Head of caudate nucleus (tissue), 42 donors: Measurements from ENCODE around the gene MMEL1.

Experiments used
- DNase-seq, 42 donors: peaks; one replicate each; pipeline versions ENCODE4 v3.0.0 to v3.0.0-alpha.2; 2020 to 2021; ENCODE audit warnings: mixed read lengths in 7 of 42
- intact Hi-C: fragments of 100-400 bp; cut with DNase I; formaldehyde crosslinking; loops from one replicate; pipeline ENCODE4 v1.15.0; 2022

Gene MMEL1

GRCh38 chr1:2609319-2610035 is 23.3 kb downstream of the MMEL1 start:
- DNase-seq, result peak in 5 of 42 donors; percentile 1 to 25 (median 10)
- intact Hi-C loops, result no loop called here

- intact Hi-C loops, result no loop called here
- DNase-seq, result peak in 6 of 42 donors; percentile 1 to 12 (median 5)
Measured at GRCh38 chr1:2607641-2608091, 25.1 kb downstream of the MMEL1 start.

DNA sequence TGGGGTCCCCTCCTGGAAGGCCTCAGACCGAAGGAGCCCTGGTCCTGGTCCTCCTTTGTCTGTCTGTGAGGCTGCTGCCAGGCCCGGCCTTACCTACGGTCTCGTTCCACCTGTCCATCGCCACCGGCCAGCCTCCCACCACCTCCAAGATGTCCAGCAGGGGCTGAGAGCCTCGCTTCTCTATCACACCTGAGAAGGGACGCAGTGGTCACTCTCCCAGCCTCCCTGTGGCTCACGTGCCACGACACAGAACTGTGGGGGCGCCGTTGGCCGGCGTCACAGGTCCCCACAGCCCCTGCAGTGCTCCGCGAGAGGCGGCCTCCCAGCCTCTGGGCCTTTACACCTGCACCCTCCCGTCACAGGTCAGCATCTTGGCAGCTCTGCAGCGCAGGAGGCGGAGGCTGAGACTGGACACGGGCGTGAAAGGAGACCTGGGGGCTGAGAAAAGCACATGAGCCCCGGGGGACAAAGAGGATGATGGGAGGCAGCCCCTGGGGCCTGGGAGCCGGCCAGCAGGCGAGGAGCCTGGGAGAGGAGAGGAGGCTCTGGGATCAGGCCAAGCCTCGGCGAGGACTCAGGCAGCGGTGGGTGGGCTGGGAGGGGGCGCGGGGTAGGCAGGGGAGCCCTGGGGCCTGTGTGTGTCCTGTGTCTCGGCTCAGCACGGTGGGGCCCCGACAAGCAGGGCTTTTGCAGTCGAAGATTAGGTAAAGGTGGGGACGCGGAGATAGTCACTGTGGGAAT is 25.8 kb downstream of the MMEL1 start:
- intact Hi-C loops, result no loop called here
- DNase-seq, result peak in 2 of 42 donors; percentile 7 to 22

- peak in 2 of 42 donors; percentile 1 to 6 for DNase-seq
Measured at GRCh38 chr1:2606396-2606880, 26.4 kb downstream of the MMEL1 start.

GRCh38 chr1:2605509-2606395 is 27.1 kb downstream of the MMEL1 start:
- DNase-seq, result peak in 5 of 42 donors; percentile 6 to 26 (median 8)
- intact Hi-C loops, result no loop called here

More at GRCh38 chr1:2606396-2606880, 26.4 kb downstream of the MMEL1 start:
- intact Hi-C loops, result no loop called here

DNA sequence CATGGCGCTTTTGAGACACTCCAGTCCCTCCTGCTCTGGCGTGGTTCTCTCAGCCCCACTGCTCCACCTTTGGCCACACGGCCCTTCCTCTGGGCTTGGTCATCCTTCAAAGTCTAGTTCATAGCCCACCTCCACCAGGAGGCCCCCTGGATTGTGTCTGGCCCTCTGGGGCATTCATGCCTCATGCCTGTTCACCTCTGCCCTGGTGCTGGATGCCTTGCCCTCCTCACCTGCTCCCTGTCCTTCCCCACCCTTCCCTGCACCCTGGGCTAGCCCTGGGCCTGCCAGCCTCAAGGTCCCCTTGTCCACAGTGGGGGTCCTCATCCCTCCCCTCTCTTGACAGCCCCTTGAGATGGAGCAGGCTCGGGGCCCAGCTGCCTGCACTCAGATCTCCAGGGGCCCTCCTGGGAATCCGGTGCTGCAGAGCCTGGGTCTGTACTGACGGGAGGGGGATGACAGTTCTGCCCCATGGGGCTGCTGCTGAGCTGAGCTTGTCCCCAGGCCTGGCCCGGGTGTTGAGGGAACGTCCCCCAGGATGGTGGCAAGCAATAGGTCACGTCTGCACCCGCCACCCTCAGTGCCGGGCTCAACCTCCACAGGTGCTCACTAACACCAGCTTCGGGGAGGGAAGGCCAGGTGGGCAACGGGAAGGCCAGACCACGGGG is 27.8 kb downstream of the MMEL1 start:
- intact Hi-C loops, result no loop called here
- DNase-seq, result peak in 4 of 42 donors; percentile 6 to 18 (median 10)

GRCh38 chr1:2604156-2604843 is 28.5 kb downstream of the MMEL1 start:
- intact Hi-C loops, result no loop called here
- peak in 4 of 42 donors; percentile 7 to 25 (median 14) for DNase-seq

DNA sequence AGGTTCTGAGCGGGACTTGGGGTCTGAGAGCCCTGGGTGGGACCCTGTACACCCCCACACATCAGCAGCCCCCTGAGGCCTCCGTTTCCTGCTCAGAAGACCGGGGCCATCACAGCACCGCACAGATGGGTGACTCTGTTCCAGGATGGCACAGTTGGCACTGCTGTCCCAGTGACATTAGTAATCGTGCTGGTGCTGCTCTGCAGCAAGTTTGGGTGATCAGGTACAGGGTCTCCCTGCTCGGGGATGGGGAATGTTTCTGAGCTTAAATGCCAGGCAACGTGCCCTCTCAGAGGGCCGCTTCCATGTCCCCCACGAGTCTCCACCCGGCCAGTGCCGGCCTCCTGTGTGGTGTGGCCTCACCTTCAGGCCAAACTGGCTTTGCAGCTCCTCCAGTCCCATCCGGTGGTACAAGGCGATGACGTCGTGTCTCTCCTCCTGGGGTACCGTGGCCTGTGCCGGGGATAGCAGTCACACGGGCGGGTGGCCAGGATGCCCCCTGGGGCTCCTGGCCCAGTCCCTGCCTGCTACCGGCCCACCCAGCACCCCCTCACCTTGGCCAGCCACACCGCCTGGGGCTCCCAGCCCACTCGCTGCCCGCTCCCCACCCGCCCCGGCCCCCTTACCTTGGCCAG is 29.2 kb downstream of the MMEL1 start:
- DNase-seq, result peak in 3 of 42 donors; percentile 7 to 14 (median 8)
- intact Hi-C loops, result no loop called here

DNA sequence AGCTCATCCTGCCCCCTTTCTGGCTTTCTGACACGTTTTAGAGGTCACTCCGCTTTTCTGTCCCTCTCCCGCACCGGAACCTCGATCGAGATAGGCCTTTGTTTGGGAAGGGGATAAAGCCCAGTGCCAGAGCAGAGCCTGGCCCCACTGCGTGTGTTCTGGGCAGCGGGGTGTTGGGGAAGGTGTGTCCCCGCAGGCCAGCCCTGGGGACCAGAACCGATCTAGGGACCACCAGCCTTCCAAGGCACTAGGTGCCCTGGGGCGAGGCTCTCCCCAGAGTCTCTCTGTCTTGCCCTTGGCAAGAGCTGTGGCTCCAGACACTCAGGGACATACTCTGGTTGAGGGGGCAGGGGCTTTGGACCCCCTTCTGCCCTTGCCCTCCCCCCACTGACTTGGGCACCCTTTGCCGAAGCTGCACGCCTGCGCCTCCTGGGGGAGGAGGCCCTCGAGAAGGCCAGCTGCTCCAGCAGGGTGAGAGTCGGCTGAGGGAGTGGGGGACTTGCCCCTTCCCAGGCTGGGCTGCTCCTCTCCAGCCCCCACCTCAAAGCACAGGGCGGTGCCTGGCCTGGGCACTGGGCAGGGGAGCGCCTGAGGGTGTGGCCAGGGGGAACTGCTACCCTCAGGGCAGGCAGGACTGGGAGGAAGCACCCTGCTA is 29.8 kb downstream of the MMEL1 start:
- intact Hi-C loops, result no loop called here
- DNase-seq, result peak in 7 of 42 donors; percentile 5 to 29 (median 16)

GRCh38 chr1:2602311-2602835 is 30.4 kb downstream of the MMEL1 start:
- DNase-seq, result peak in 4 of 42 donors; percentile 5 to 29 (median 8)
- intact Hi-C loops, result no loop called here

GRCh38 chr1:2601721-2602303 is 31.0 kb downstream of the MMEL1 start:
- intact Hi-C loops, result no loop called here
- peak in 2 of 42 donors; percentile 2 to 23 for DNase-seq

- DNase-seq, result peak in 1 of 42 donors; percentile 25
- intact Hi-C loops, result no loop called here
Measured at GRCh38 chr1:2598329-2598931, 34.4 kb downstream of the MMEL1 start.

- intact Hi-C loops, result no loop called here
- DNase-seq, result peak in 3 of 42 donors; percentile 7 to 21 (median 11)
Measured at GRCh38 chr1:2597441-2598328, 35.1 kb downstream of the MMEL1 start.

- intact Hi-C loops, result no loop called here
- DNase-seq, result peak in 1 of 42 donors; percentile 19
Measured at GRCh38 chr1:2596530-2597333, 36.1 kb downstream of the MMEL1 start.
